DND-41 (cell line): Measurements from ENCODE around the gene PTCD2.

Experiments
- EZH2 ChIP-seq: IDR thresholded peaks from 3 replicates; pipeline ENCODE4 v1.6.1; 2012; ENCODE audit warnings: borderline replicate concordance, low read depth, mild to moderate bottlenecking, moderate library complexity, low read length, inconsistent platforms; ENCODE audit not compliant: severe bottlenecking
- TF ChIP-seq, protein P1 (sequence below): IDR thresholded peaks from 2 replicates; pipeline ENCODE4 v1.5.1; 2012; ENCODE audit warnings: borderline replicate concordance, low read length, moderate library complexity, mild to moderate bottlenecking; ENCODE audit not compliant: poor library complexity, severe bottlenecking; ENCODE audit errors: extremely low read depth

DNA sequence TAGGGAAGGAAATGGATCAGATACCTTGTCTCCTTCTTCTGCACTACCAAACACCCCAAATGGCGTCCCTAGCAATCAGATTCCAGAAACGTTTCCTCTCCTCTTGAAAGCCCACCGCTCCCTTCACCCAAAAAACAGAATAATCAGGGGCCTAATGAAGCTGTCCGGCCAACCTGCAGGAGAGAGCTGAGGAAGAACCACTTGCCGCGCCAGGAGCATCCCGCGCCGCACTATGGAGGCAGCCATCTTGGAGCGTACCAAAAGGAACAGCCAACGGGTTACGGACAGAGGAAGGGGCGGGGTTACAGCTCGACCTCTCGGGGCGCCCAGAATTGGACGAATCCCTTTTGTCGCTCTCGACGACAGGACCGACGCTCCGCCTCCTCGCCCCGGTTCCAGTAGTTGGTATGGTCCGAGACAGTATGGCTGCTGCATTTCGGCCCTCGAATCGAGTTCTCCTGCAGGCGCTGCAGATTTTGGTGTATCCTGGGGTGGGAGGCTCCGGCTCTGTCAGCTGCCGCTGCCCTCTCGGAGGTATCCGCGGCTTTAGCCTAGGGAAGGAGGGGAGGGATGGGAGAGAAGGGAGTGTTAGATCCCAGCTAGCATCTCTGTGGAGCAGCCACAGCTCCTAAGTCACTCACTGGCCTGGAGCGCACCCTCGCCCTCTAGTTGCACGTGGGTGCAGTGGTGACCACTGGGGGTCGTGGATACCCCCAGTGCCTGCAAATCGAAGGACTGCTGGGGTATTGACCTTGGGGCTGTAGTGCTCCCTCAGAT is at the start of gene PTCD2, which contains the start of gene MRPS27:
- TF ChIP-seq, protein P1, sequence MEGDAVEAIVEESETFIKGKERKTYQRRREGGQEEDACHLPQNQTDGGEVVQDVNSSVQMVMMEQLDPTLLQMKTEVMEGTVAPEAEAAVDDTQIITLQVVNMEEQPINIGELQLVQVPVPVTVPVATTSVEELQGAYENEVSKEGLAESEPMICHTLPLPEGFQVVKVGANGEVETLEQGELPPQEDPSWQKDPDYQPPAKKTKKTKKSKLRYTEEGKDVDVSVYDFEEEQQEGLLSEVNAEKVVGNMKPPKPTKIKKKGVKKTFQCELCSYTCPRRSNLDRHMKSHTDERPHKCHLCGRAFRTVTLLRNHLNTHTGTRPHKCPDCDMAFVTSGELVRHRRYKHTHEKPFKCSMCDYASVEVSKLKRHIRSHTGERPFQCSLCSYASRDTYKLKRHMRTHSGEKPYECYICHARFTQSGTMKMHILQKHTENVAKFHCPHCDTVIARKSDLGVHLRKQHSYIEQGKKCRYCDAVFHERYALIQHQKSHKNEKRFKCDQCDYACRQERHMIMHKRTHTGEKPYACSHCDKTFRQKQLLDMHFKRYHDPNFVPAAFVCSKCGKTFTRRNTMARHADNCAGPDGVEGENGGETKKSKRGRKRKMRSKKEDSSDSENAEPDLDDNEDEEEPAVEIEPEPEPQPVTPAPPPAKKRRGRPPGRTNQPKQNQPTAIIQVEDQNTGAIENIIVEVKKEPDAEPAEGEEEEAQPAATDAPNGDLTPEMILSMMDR, result peak; percentile 28
- TF ChIP-seq EZH2, result no peak
